Ascending aorta (tissue), 2 donors: ENCODE data around the gene SUSD2. TPM values are rescaled to one million over a fixed set of nuclear protein-coding genes. Genes with fewer than 3 reads are reported as not detected.
A peak's percentile ranks its signal among the peaks of the same experiment; 100 is the strongest.

Experiments used
- DNase-seq, 2 donors: peaks; one replicate each; pipeline ENCODE4 v3.0.0-alpha.2; 2019; ENCODE audit warnings: low spot score in 2 of 2
- H3K27ac ChIP-seq, 2 donors: fragments of 200-600 bp; sonication (generic); one replicate each; pipeline ENCODE4 v1.5.1; 2016 to 2017; ENCODE audit warnings: mild to moderate bottlenecking in 1 of 2
- H3K27me3 ChIP-seq: fragments of 200-600 bp; sonication (generic); one replicate; pipeline ENCODE4 v1.5.1; 2017
- H3K36me3 ChIP-seq, 2 donors: fragments of 200-600 bp; sonication (generic); one replicate each; pipeline ENCODE4 v1.5.1; 2016
- H3K4me1 ChIP-seq, 2 donors: fragments of 200-600 bp; sonication (generic); one replicate each; pipeline ENCODE4 v1.5.1; 2016 to 2017; ENCODE audit warnings: mild to moderate bottlenecking in 1 of 2
- H3K4me3 ChIP-seq, 2 donors: fragments of 200-600 bp; sonication (generic); one replicate each; pipeline ENCODE4 v1.5.1; 2016 to 2017; ENCODE audit warnings: mild to moderate bottlenecking in 1 of 2
- H3K9me3 ChIP-seq, 2 donors: fragments of 200-600 bp; sonication (generic); one replicate each; pipeline ENCODE4 v1.5.1; 2016
- CTCF ChIP-seq, 3 experiments: fragments of 200-600 bp in 2 of 3; fragments of 450-650 bp in 1 of 3; sonication (generic) in 2 of 3; IDR thresholded peaks; one replicate each; pipeline ENCODE4 v1.5.1; 2016 to 2019; ENCODE audit warnings: antibody characterized with exemption in 3 of 3, mild to moderate bottlenecking in 1 of 3, moderate library complexity in 1 of 3
- intact Hi-C: fragments of 100-400 bp; cut with DNase I; formaldehyde crosslinking; loops from one replicate; pipeline ENCODE4 v1.15.1; 2023
- total RNA-seq: library from RNA; depleted of rRNA; stranded (reverse); fragments of >200 nt; gene quantifications from one replicate; pipeline ENCODE4 v1.1.0, GENCODE V29; 2016

Gene SUSD2
- total RNA-seq, 1 donor from 2014 or later = 51.0 TPM

DNA sequence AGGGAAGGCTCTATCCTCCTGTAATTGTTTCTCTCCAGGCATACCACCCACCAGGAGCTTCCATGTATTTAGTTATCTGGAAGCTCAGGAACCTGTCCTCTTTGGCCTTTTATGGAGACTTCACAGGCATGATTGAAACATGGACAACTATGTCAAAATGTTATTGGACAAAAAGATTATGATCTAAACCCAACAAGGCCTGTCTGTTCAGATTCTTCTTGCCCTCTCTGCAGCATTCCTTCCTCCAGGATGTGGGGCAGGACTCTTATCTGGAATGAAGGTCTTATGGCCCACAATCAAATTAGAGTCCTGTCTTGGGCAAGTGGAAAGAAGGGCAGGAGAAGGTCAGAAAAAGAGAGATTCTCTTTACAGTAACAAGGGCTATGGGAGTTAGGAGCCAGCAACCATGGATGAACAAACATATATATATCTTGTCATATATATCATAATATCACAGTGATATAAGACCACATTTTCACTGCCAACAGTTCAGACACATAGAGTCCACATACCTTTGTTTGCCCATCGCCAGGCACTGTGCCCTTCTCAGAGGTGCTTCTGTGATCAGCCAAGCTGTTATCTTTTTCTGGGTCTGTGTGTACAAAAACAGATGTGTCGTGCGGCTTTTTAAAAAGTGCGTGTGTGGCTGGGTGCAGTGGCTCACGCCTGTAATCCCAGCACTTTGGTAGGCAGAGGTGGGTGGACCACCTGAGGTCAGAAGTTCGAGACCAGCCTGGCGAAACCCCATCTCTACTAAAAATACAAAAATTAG, 42.5 kb upstream of the SUSD2 start:
- no peak overlapping the region for H3K27ac ChIP-seq
- intact Hi-C loops = no loop called here
- TF ChIP-seq CTCF (IDR thresholded peaks at IDR 0.05) = no peak

DNA sequence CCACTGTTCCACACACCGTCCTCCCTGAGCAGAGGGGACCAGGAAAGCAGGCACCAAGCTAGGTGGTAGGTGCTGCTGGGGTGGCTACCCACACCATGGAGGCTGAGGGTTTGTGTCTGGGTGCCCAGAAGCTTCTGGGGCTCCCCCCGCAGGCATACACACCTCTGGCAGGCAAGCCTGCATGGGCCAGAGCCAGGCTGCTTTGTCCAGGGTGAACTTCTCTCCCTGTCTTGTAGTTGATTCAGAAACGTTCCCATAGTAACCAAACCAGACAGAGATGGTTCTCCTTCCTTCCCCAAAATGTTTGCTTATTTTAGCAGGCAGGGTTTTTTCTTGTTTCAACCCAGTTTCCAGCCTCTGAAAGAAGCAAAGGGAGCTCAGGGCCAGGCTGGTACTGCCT, 40.9 kb upstream of the SUSD2 start:
- Histone ChIP-seq H3K27ac (peak overlapping the region; percentile 80 to 81), H3K9me3 (no peaks in the 10 kb centered on the region), H3K4me3 (no peak overlapping the region), H3K36me3 (peaks cover 0 to 5% of the 10 kb centered on the region in 2 donors), H3K27me3 (no peaks in the 10 kb centered on the region), H3K4me1 (peaks cover 18 to 41% of the 10 kb centered on the region in 2 donors)
- no peak for TF ChIP-seq CTCF (IDR thresholded peaks at IDR 0.05)
- DNase-seq = no peak
- intact Hi-C loops = no loop called here

More for the DNA sequence above, 42.5 kb upstream of the SUSD2 start:
- H3K4me1 ChIP-seq = peaks cover 15 to 33% of the 10 kb centered on the region in 2 donors
- H3K36me3 ChIP-seq = peaks cover 0 to 16% of the 10 kb centered on the region in 2 donors
- H3K9me3 ChIP-seq = no peaks in the 10 kb centered on the region
- no peak overlapping the region for H3K4me3 ChIP-seq
- H3K27me3 ChIP-seq = no peaks in the 10 kb centered on the region
- no peak for DNase-seq

GRCh38 chr22:24141586-24141985, 39.7 kb upstream of the SUSD2 start:
- no peak for TF ChIP-seq CTCF (IDR thresholded peaks at IDR 0.05)
- H3K4me3 ChIP-seq = no peak overlapping the region
- no peaks in the 10 kb centered on the region for H3K9me3 ChIP-seq
- H3K4me1 ChIP-seq = peaks cover 27 to 53% of the 10 kb centered on the region in 2 donors
- peak overlapping the region; percentile 80 to 81 for H3K27ac ChIP-seq
- intact Hi-C loops = no loop called here
- no peaks in the 10 kb centered on the region for H3K27me3 ChIP-seq
- no peaks in the 10 kb centered on the region for H3K36me3 ChIP-seq
- DNase-seq = no peak

DNA sequence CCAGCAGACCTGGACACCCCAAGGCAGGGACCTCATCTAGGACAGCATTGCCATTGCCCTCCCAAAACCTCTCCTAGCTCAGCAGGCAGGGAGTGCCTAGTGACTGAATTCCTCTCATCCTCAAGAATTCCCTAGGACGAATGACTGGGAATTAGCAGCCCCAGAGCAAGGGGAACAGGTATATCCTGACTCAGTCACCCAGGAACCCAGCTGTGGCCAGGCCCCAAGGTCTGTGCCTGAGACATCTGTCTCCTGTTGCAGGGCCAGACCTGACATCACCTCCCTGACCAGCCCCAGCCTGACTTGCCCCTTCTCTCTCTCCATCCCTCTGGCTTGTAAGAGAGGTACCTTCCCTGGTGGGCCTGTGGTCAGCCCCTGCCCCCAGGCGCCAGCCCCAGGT, 39.0 kb upstream of the SUSD2 start:
- H3K27me3 ChIP-seq = no peaks in the 10 kb centered on the region
- TF ChIP-seq CTCF (IDR thresholded peaks at IDR 0.05) = no peak
- peak overlapping the region; percentile 80 to 81 for H3K27ac ChIP-seq
- H3K9me3 ChIP-seq = no peaks in the 10 kb centered on the region
- no peak overlapping the region for H3K4me3 ChIP-seq
- DNase-seq = no peak
- intact Hi-C loops = no loop called here
- H3K36me3 ChIP-seq = no peaks in the 10 kb centered on the region
- peaks cover 29 to 55% of the 10 kb centered on the region in 2 donors for H3K4me1 ChIP-seq

DNA sequence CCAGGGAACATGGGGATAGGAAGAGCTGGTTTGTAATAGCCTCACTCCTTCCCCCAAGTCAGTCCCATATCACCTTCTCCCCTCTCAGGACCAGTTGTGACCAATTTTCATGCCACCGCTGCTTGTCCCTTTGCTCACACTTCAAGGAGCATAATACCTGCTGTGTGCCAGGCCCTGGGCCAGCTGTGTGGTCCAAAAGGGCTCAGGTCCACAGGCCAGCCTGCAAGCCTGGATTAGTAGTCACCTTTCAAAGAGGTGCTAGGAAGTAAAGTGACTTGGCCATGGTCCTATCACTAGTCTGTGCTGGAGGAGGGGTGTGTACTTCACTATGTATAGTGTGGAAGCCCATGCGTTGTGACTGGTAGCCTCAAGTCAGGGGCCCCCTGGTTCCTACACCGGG, 38.5 kb upstream of the SUSD2 start:
- H3K27ac ChIP-seq = peak overlapping the region; percentile 80 to 81
- H3K36me3 ChIP-seq = no peaks in the 10 kb centered on the region
- H3K4me1 ChIP-seq = peaks cover 33 to 58% of the 10 kb centered on the region in 2 donors
- H3K27me3 ChIP-seq = no peaks in the 10 kb centered on the region
- no peak overlapping the region for H3K4me3 ChIP-seq
- no peaks in the 10 kb centered on the region for H3K9me3 ChIP-seq
- intact Hi-C loops = no loop called here
- TF ChIP-seq CTCF (IDR thresholded peaks at IDR 0.05) = no peak
- no peak for DNase-seq
